PFSK-1 (cell line): ENCODE data around the gene KCNIP4.

Experiments
- POLR2AphosphoS5 ChIP-seq: IDR thresholded peaks from 2 replicates; pipeline ENCODE4 v1.6.1; 2012; ENCODE audit warnings: low read depth, mild to moderate bottlenecking, control low read depth, low read length, moderate library complexity
- REST ChIP-seq, 2 experiments: IDR thresholded peaks; 2 replicates each; pipeline versions ENCODE4 v1.6.1 to v1.8.0; 2011 to 2012; ENCODE audit warnings: low read depth in 2 of 2, low read length in 2 of 2, control low read depth in 1 of 2, inconsistent platforms in 1 of 2, mild to moderate bottlenecking in 1 of 2, moderate library complexity in 1 of 2; ENCODE audit not compliant: insufficient read depth in 1 of 2
- TAF1 ChIP-seq: IDR thresholded peaks from 2 replicates; pipeline ENCODE4 v1.6.1; 2012; ENCODE audit warnings: low read length, control low read depth, borderline replicate concordance; ENCODE audit not compliant: insufficient read depth

GRCh38 chr4:21835712-21836111 is 112.9 kb downstream of the KCNIP4 start:
- TF ChIP-seq REST (IDR thresholded peaks at IDR 0.05; ENCODE audit: insufficient read depth in 1 of 2, low read depth in 2 of 2, low read length in 2 of 2), result no peak
- TF ChIP-seq POLR2AphosphoS5, result no peak
- TF ChIP-seq TAF1, result no peak
